IPS-15b (cell line): ENCODE measurements around the gene DLG3.

Experiments
- H3K27me3 ChIP-seq: one replicate; pipeline ENCODE4 v1.6.1; 2013; ENCODE audit warnings: low read length; ENCODE audit not compliant: control insufficient read depth, insufficient read depth
- H3K36me3 ChIP-seq: one replicate; pipeline ENCODE4 v1.6.1; 2013; ENCODE audit warnings: low read length; ENCODE audit not compliant: control insufficient read depth, insufficient read depth
- H3K4me1 ChIP-seq: one replicate; pipeline ENCODE4 v1.6.1; 2013; ENCODE audit warnings: mild to moderate bottlenecking, low read length; ENCODE audit not compliant: control insufficient read depth, insufficient read depth
- H3K4me3 ChIP-seq: one replicate; pipeline ENCODE4 v1.5.1; 2013; ENCODE audit warnings: low read depth, low read length
- H3K9ac ChIP-seq: one replicate; pipeline ENCODE4 v1.6.1; 2013; ENCODE audit warnings: low read depth, mild to moderate bottlenecking, low read length
- H3K9me3 ChIP-seq: one replicate; pipeline ENCODE4 v1.6.1; 2013; ENCODE audit warnings: mild to moderate bottlenecking, low read length; ENCODE audit not compliant: control insufficient read depth, insufficient read depth

Gene DLG3

GRCh38 chrX:70479922-70480659 is 35.5 kb downstream of the DLG3 start:
- Histone ChIP-seq H3K9ac (no peak overlapping the region), H3K4me1 (peaks cover 20% of the 10 kb centered on the region), H3K27me3 (no peaks in the 10 kb centered on the region), H3K9me3 (no peaks in the 10 kb centered on the region), H3K4me3 (no peak overlapping the region), H3K36me3 (peaks cover 7% of the 10 kb centered on the region)

GRCh38 chrX:70480660-70481018 is 36.0 kb downstream of the DLG3 start:
- Histone ChIP-seq H3K27me3 (no peaks in the 10 kb centered on the region), H3K36me3 (peaks cover 10% of the 10 kb centered on the region), H3K9ac (no peak overlapping the region), H3K9me3 (no peaks in the 10 kb centered on the region), H3K4me3 (no peak overlapping the region), H3K4me1 (peaks cover 20% of the 10 kb centered on the region)

GRCh38 chrX:70481471-70482270 is 37.0 kb downstream of the DLG3 start:
- H3K36me3 ChIP-seq = peaks cover 10% of the 10 kb centered on the region
- no peak overlapping the region for H3K9ac ChIP-seq
- no peak overlapping the region for H3K4me3 ChIP-seq
- no peaks in the 10 kb centered on the region for H3K9me3 ChIP-seq
- no peaks in the 10 kb centered on the region for H3K27me3 ChIP-seq
- H3K4me1 ChIP-seq = peaks cover 16% of the 10 kb centered on the region

- no peak overlapping the region for H3K9ac ChIP-seq
- peaks cover 16% of the 10 kb centered on the region for H3K4me1 ChIP-seq
- H3K4me3 ChIP-seq = no peak overlapping the region
- H3K9me3 ChIP-seq = no peaks in the 10 kb centered on the region
- H3K27me3 ChIP-seq = no peaks in the 10 kb centered on the region
- H3K36me3 ChIP-seq = peaks cover 10% of the 10 kb centered on the region
These were observed 37.7 kb downstream of the DLG3 start for GRCh38 chrX:70482300-70482699.

- no peaks in the 10 kb centered on the region for H3K27me3 ChIP-seq
- no peak overlapping the region for H3K9ac ChIP-seq
- H3K4me1 ChIP-seq = no peaks in the 10 kb centered on the region
- H3K36me3 ChIP-seq = peaks cover 15% of the 10 kb centered on the region
- no peaks in the 10 kb centered on the region for H3K9me3 ChIP-seq
- H3K4me3 ChIP-seq = no peak overlapping the region
These were observed 40.8 kb downstream of the DLG3 start for GRCh38 chrX:70485466-70485865.

GRCh38 chrX:70488856-70489255 is 44.2 kb downstream of the DLG3 start:
- H3K4me1 ChIP-seq = no peaks in the 10 kb centered on the region
- H3K4me3 ChIP-seq = no peak overlapping the region
- no peaks in the 10 kb centered on the region for H3K9me3 ChIP-seq
- H3K9ac ChIP-seq = no peak overlapping the region
- H3K27me3 ChIP-seq = no peaks in the 10 kb centered on the region
- H3K36me3 ChIP-seq = peaks cover 35% of the 10 kb centered on the region

- peaks cover 40% of the 10 kb centered on the region for H3K36me3 ChIP-seq
- H3K4me3 ChIP-seq = no peak overlapping the region
- H3K9ac ChIP-seq = no peak overlapping the region
- H3K27me3 ChIP-seq = no peaks in the 10 kb centered on the region
- no peaks in the 10 kb centered on the region for H3K9me3 ChIP-seq
- no peaks in the 10 kb centered on the region for H3K4me1 ChIP-seq
These were observed 49.8 kb downstream of the DLG3 start for GRCh38 chrX:70494441-70494840.

- Histone ChIP-seq H3K9me3 (peaks cover 3% of the 10 kb centered on the region), H3K4me3 (no peak overlapping the region), H3K9ac (no peak overlapping the region), H3K4me1 (no peaks in the 10 kb centered on the region), H3K27me3 (no peaks in the 10 kb centered on the region), H3K36me3 (peaks cover 41% of the 10 kb centered on the region)
These were observed 51.9 kb downstream of the DLG3 start for GRCh38 chrX:70496491-70496890.

- no peak overlapping the region for H3K4me3 ChIP-seq
- no peaks in the 10 kb centered on the region for H3K4me1 ChIP-seq
- H3K36me3 ChIP-seq = peaks cover 36% of the 10 kb centered on the region
- no peaks in the 10 kb centered on the region for H3K27me3 ChIP-seq
- H3K9me3 ChIP-seq = peaks cover 3% of the 10 kb centered on the region
- H3K9ac ChIP-seq = no peak overlapping the region
These were observed 52.4 kb downstream of the DLG3 start for GRCh38 chrX:70497026-70497425.

GRCh38 chrX:70498129-70498528 is 53.5 kb downstream of the DLG3 start:
- Histone ChIP-seq H3K4me3 (no peak overlapping the region), H3K27me3 (no peaks in the 10 kb centered on the region), H3K9ac (no peak overlapping the region), H3K36me3 (peaks cover 30% of the 10 kb centered on the region), H3K9me3 (peaks cover 3% of the 10 kb centered on the region), H3K4me1 (no peaks in the 10 kb centered on the region)

GRCh38 chrX:70500826-70501225 is 56.2 kb downstream of the DLG3 start:
- H3K36me3 ChIP-seq = peaks cover 31% of the 10 kb centered on the region
- peaks cover 3% of the 10 kb centered on the region for H3K9me3 ChIP-seq
- no peaks in the 10 kb centered on the region for H3K27me3 ChIP-seq
- no peaks in the 10 kb centered on the region for H3K4me1 ChIP-seq
- no peak overlapping the region for H3K9ac ChIP-seq
- no peak overlapping the region for H3K4me3 ChIP-seq
